IMR-90 (cell line): ENCODE measurements around the gene IL11. TPM values are rescaled to one million over a fixed set of nuclear protein-coding genes. Genes with fewer than 3 reads are reported as not detected.

Experiments used
- ATAC-seq: fragments of 200-7000 bp; cut with Tn5 transposase; 2 replicates; pipeline ENCODE4 v1.9.1; 2020; ENCODE audit warnings: low read depth, mild to moderate bottlenecking, moderate library complexity
- BruUV-seq: library from RNA; stranded (reverse); fragments of 400-500 nt; replicated peaks from 2 replicates; lab custom pipeline; 2021; lab: Mats Ljungman, UMichigan
- CTCF ChIA-PET: fragments of 300-600 bp; formaldehyde crosslinking; extraction: SDS; loops from one replicate; lab custom pipeline; 2021; ENCODE audit warnings: antibody characterized with exemption; lab: Yijun Ruan, JAX
- POLR2A ChIA-PET: fragments of 300-600 bp; sonication (Branson Sonifier 250); formaldehyde crosslinking; loops from one replicate; lab custom pipeline; 2022; ENCODE audit warnings: antibody characterized with exemption; ENCODE audit not compliant: unreplicated experiment; lab: Charles Lee
- DNase-seq: peaks from one replicate; pipeline ENCODE4 v3.0.0; 2013
- H2AFZ ChIP-seq: replicated peaks from 2 replicates; pipeline ENCODE3; 2013; ENCODE audit warnings: low read length, mild to moderate bottlenecking; ENCODE audit not compliant: poor library complexity
- H2AK5ac ChIP-seq: 2 replicates; pipeline ENCODE4 v1.6.1; 2013; ENCODE audit warnings: low read depth, low read length, inconsistent platforms
- H2AK9ac ChIP-seq: replicated peaks from 2 replicates; pipeline ENCODE3; 2013; ENCODE audit warnings: mild to moderate bottlenecking, low read depth, low read length, moderate library complexity; ENCODE audit not compliant: poor library complexity
- H2BK120ac ChIP-seq: 2 replicates; pipeline ENCODE4 v1.6.1; 2013; ENCODE audit warnings: low read depth, low read length, inconsistent platforms
- H2BK15ac ChIP-seq: 3 replicates; pipeline ENCODE4 v1.6.1; 2013; ENCODE audit warnings: low read depth, low read length, inconsistent platforms
- H2BK20ac ChIP-seq: 2 replicates; pipeline ENCODE4 v1.6.1; 2013; ENCODE audit warnings: low read depth, mild to moderate bottlenecking, inconsistent platforms, low read length, moderate library complexity
- H2BK5ac ChIP-seq: 2 replicates; pipeline ENCODE4 v1.6.1; 2013; ENCODE audit warnings: mild to moderate bottlenecking, low read depth, low read length, inconsistent platforms; ENCODE audit not compliant: poor library complexity, severe bottlenecking
- H3K14ac ChIP-seq: replicated peaks from 2 replicates; pipeline ENCODE4 v1.6.1; 2013; ENCODE audit warnings: low read depth, low read length, inconsistent platforms
- H3K18ac ChIP-seq: 2 replicates; pipeline ENCODE4 v1.6.1; 2013; ENCODE audit warnings: low read depth, low read length, control low read depth
- H3K23ac ChIP-seq: 2 replicates; pipeline ENCODE4 v1.6.1; 2013; ENCODE audit warnings: low read depth, low read length, inconsistent platforms
- H3K27ac ChIP-seq: 2 replicates; pipeline ENCODE4 v1.5.1; 2013; ENCODE audit warnings: mild to moderate bottlenecking, control low read depth, low read length; ENCODE audit not compliant: insufficient read depth
- H3K27me3 ChIP-seq: 2 replicates; pipeline ENCODE4 v1.6.1; 2013; ENCODE audit warnings: low read length; ENCODE audit not compliant: control insufficient read depth, insufficient read depth
- H3K36me3 ChIP-seq: 2 replicates; pipeline ENCODE4 v1.6.1; 2013; ENCODE audit warnings: low read length, mixed read lengths; ENCODE audit not compliant: control insufficient read depth, insufficient read depth
- H3K4ac ChIP-seq: 2 replicates; pipeline ENCODE4 v1.6.1; 2013; ENCODE audit warnings: low read depth, low read length, inconsistent platforms
- H3K4me1 ChIP-seq: 2 replicates; pipeline ENCODE4 v1.6.1; 2013; ENCODE audit warnings: low read length, mixed read lengths; ENCODE audit not compliant: control insufficient read depth, insufficient read depth
- H3K4me2 ChIP-seq: 2 replicates; pipeline ENCODE4 v1.6.1; 2013; ENCODE audit warnings: low read depth, mild to moderate bottlenecking, control low read depth, low read length, moderate library complexity
- H3K4me3 ChIP-seq: 2 replicates; pipeline ENCODE4 v1.5.1; 2013; ENCODE audit warnings: low read depth, mild to moderate bottlenecking, control low read depth, low read length, moderate library complexity; ENCODE audit not compliant: insufficient read depth
- H3K56ac ChIP-seq: 2 replicates; pipeline ENCODE4 v1.6.1; 2013; ENCODE audit warnings: low read length, inconsistent platforms; ENCODE audit not compliant: insufficient read depth; ENCODE audit errors: extremely low read depth
- H3K79me1 ChIP-seq, 2 experiments: 2 replicates each; pipeline ENCODE4 v1.6.1; 2013; ENCODE audit warnings: low read length in 2 of 2, inconsistent platforms in 1 of 2, low read depth in 1 of 2
- H3K9ac ChIP-seq: 2 replicates; pipeline ENCODE4 v1.6.1; 2013; ENCODE audit warnings: low read depth, low read length, control low read depth
- H3K9me1 ChIP-seq: 2 replicates; pipeline ENCODE4 v1.6.1; 2013; ENCODE audit warnings: low read length, inconsistent platforms; ENCODE audit not compliant: insufficient read depth
- H3K9me3 ChIP-seq: 2 replicates; pipeline ENCODE4 v1.6.1; 2013; ENCODE audit warnings: low read length; ENCODE audit not compliant: control insufficient read depth, insufficient read depth
- H4K20me1 ChIP-seq: 2 replicates; pipeline ENCODE4 v1.6.1; 2013; ENCODE audit warnings: low read length, inconsistent platforms; ENCODE audit not compliant: insufficient read depth
- H4K5ac ChIP-seq: 2 replicates; pipeline ENCODE4 v1.6.1; 2013; ENCODE audit warnings: mild to moderate bottlenecking, low read depth, low read length, control low read depth
- H4K8ac ChIP-seq, 2 experiments: 2 replicates each; pipeline ENCODE4 v1.6.1; 2013; ENCODE audit warnings: low read depth in 2 of 2, low read length in 2 of 2, control low read depth in 1 of 2, inconsistent platforms in 1 of 2
- H4K91ac ChIP-seq: 2 replicates; pipeline ENCODE4 v1.6.1; 2013; ENCODE audit warnings: low read depth, low read length, inconsistent platforms; ENCODE audit not compliant: insufficient read depth
- BHLHE40 ChIP-seq: fragments of 150-350 bp; IDR thresholded peaks from 2 replicates; pipeline ENCODE4 v1.6.1; 2016; ENCODE audit warnings: mild to moderate bottlenecking, low read depth, low read length
- CEBPB ChIP-seq: IDR thresholded peaks from 2 replicates; pipeline ENCODE4 v1.6.1; 2012; ENCODE audit warnings: low read depth, low read length, improper control_type of control experiment
- MAFK ChIP-seq: IDR thresholded peaks from 2 replicates; pipeline ENCODE4 v1.6.1; 2012; ENCODE audit warnings: low read depth, low read length, improper control_type of control experiment
- MAZ ChIP-seq: IDR thresholded peaks from 2 replicates; pipeline ENCODE4 v1.6.1; 2012; ENCODE audit warnings: low read depth, mild to moderate bottlenecking, low read length, improper control_type of control experiment, moderate library complexity, borderline replicate concordance
- MXI1 ChIP-seq: IDR thresholded peaks from 2 replicates; pipeline ENCODE4 v1.6.1; 2012; ENCODE audit warnings: low read depth, mild to moderate bottlenecking, low read length, moderate library complexity, borderline replicate concordance
- NFE2L2 ChIP-seq: fragments of 150-350 bp; IDR thresholded peaks from 2 replicates; pipeline ENCODE4 v1.6.1; 2016; ENCODE audit warnings: low read depth, mild to moderate bottlenecking, low read length
- RAD21 ChIP-seq: IDR thresholded peaks from 2 replicates; pipeline ENCODE4 v1.6.1; 2012; ENCODE audit warnings: low read length, improper control_type of control experiment
- RCOR1 ChIP-seq: IDR thresholded peaks from 2 replicates; pipeline ENCODE4 v1.6.1; 2012; ENCODE audit warnings: mild to moderate bottlenecking, low read length, improper control_type of control experiment; ENCODE audit not compliant: insufficient replicate concordance
- WGBS, 2 experiments: methylation state at CpG; one replicate each; pipeline versions ENCODE4 v1.1.5 to v1.1.7; 2013; ENCODE audit warnings: missing lambda C conversion rate in 2 of 2; ENCODE audit not compliant: insufficient read length in 1 of 2; ENCODE audit errors: extremely low coverage in 2 of 2; 5-methylcytosine and 5-hydroxymethylcytosine counted together
- dilution Hi-C: fragments of 300-500 bp; cut with HindIII; formaldehyde crosslinking; loops from one replicate; pipeline ENCODE4 v1.14.3; 2018; ENCODE audit warnings: low sequenced_read_pairs; ENCODE audit not compliant: unreplicated experiment
- in situ Hi-C: fragments of 300-500 bp; cut with MboI; formaldehyde crosslinking; loops from 3 replicates; pipeline ENCODE4 v1.14.3; 2019; ENCODE audit warnings: low sequenced_read_pairs, inconsistent platforms, mixed read lengths
- intact Hi-C: fragments of 100-400 bp; cut with micrococcal nuclease; formaldehyde crosslinking; loops from 2 replicates; pipeline ENCODE4 v1.10.0; 2022
- polyA plus RNA-seq, 3 experiments: library from polyadenylated mRNA; depleted of rRNA; stranded (reverse); fragments of >200 nt; gene quantifications; 2 replicates each; pipeline ENCODE4 v1.2.3, GENCODE V29; 2012; ENCODE audit warnings: low replicate concordance in 1 of 3
- total RNA-seq: library from RNA; depleted of rRNA; stranded (reverse); fragments of >200 nt; gene quantifications from 2 replicates; pipeline ENCODE4 v1.2.3, GENCODE V29; 2012

Gene IL11
- total and polyA plus RNA-seq, 2 of the 4 experiments (the other 2 are of a cell fraction) = 14.3 to 33.6 TPM

DNA sequence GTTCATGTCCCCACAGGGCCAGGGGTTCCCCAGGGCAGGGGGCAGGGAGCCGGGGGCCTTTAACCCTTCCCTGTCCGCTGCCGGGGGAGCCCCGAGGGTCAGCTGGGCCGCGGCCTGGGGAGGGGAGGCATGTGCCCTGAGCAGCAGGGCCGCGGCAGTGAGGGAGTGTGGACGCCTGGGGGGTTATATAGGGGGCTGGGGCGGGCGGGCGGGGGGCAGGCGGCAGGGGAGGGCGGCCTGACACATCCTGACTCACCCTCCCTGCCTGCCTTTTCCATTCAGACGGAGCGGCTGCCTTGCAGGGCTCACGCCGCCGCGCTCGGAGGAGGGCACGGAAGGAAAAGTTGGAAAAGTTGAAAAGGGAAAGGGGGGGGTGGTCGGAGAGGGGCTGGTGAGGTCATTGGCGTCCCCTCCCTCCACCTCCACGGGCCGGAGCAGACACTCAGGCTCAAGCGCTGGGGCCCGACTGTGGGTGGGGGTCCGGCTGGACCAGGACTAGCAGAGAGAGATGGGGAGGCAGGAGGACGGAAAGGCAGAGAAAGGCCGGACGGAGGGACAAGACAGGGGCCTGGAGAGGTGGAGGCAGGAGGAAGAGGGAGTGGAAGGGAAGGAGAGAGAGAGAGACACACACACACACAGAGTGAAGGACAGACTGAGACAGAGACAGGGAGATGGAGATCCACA, at the start of gene IL11 (continued):
- no peak for TF ChIP-seq RCOR1
- TF ChIP-seq MXI1 = no peak
- no peak for TF ChIP-seq BHLHE40
- peak; percentile 17; the same call in 1 of the 2 replicates for TF ChIP-seq RAD21

DNA sequence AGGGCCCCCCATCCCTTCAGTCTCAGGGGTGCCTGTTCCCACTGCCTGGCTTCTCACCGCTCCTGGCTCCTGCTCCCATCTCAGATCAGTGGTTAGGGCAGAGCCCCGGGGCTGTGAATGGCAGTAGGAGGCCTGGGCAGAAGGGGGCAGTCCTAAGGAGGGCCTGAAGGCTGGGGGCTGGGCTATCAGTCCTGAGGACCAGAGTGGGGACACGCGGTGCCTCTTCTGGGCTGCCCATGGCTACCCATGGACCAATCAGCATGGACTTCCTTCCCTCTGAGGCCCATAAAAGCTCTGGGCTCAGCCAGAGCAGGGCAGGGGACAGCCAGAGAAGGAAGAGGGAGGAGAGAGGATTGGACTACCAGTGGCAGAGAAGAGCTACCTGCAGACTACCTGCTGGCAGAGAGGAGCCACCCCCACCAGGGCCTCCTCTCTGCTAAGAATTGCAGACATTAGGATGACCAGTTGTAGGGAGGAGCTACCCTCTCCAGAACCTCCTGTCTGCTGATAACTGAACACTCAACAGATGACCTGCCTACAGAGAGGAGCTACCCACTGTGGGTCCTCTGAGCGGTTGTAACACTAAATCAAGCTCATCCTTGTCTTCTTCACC, 49.5 kb upstream of the IL11 start:
- H4K20me1 ChIP-seq = no peaks in the 10 kb centered on the region; the same call in 1 of the 2 replicates
- WGBS, 2 experiments = 33% methylated on average over 1 of the region's 5 CpGs; no CpG with 5 or more reads in 1 of the 2 experiments
- H4K91ac ChIP-seq = no peak overlapping the region
- peaks cover 16% of the 10 kb centered on the region for H3K27me3 ChIP-seq
- H2AK9ac ChIP-seq = no peak overlapping the region
- H2AK5ac ChIP-seq = no peak overlapping the region
- CTCF ChIA-PET = interaction anchor here (0.8 kb wide), 1 partner anchor 279 kb away, joined by 3 read pairs; no protein-coding TSS in a partner anchor
- dilution Hi-C loops (no loop called here), intact Hi-C loops (loop anchor here (2.0 kb wide), 1 partner anchor 161 kb away; the partner anchor contains the start of gene PPP6R1), in situ Hi-C loops (loop anchor here (5.0 kb wide), 1 partner anchor 282 kb away; no protein-coding TSS in a partner anchor)
- no peak overlapping the region for H3K23ac ChIP-seq
- H2BK120ac ChIP-seq = no peak overlapping the region
- no peak for DNase-seq
- H3K18ac ChIP-seq = no peak overlapping the region
- no peaks in the 10 kb centered on the region for H3K9me3 ChIP-seq
- H3K4ac ChIP-seq = no peak overlapping the region
- TF ChIP-seq BHLHE40 (no peak), NFE2L2 (no peak), MAZ (no peak), RCOR1 (no peak), MAFK (no peak), CEBPB (no peak)
- no peak overlapping the region for H3K4me3 ChIP-seq
- H2BK5ac ChIP-seq = no peak overlapping the region
- no peaks in the 10 kb centered on the region for H3K36me3 ChIP-seq
- no peaks in the 10 kb centered on the region for H3K79me1 ChIP-seq
- H3K9me1 ChIP-seq = 0 out of 2 replicates have a peak, but pooled peaks cover 4% of the 10 kb centered on the region
- H4K8ac ChIP-seq = no peak overlapping the region
- no peak overlapping the region for H2AFZ ChIP-seq
- POLR2A ChIA-PET = no interaction called here
- H3K14ac ChIP-seq = no peak overlapping the region
- H2BK15ac ChIP-seq = no peak overlapping the region
- ATAC-seq = no peak
- no peak overlapping the region for H2BK20ac ChIP-seq
- H3K4me1 ChIP-seq = no peaks in the 10 kb centered on the region
- no peak overlapping the region for H3K4me2 ChIP-seq
- H4K5ac ChIP-seq = no peak overlapping the region
- no peak overlapping the region for H3K27ac ChIP-seq
- no TSS peak for BruUV-seq
- no peak overlapping the region for H3K9ac ChIP-seq
- no peak overlapping the region for H3K56ac ChIP-seq
